ENCODE results near the gene DCTD.

DNA sequence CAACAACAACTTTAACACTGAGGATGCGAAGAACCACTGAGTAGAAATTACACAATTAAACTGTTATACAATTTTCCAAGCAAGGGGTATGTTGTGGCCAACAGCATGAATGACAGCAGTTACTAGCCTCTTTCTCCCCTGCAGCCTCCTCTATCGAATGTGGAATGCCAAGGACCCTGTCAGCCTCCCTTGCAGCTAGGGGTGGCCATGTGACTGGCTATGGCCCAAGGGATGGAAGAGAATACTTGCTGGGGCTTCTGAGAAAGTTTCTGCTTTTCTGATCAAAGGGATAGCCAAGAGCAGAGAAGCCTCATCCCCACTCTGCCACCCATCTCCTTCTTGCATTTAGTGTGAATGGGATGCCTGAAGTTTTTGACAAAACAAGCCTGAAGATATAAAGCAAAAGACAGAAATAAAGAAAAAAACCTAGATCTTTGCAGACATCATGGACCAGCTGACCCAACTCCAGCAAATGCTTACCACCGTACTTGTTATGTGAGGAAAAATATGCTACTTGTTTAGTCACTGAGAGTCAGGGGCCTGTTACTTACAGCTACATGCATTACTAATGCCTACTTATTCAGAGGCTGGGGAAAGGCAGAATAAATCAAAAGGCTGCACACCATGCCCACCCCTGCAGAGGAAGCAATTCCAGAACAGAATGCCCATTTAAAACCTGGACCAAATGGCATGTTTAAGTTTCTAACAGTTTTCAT lies 32.0 kb downstream of the DCTD start:
- TF ChIP-seq CTCF (IDR thresholded peaks at IDR 0.05 in 8 of 11, conservative IDR thresholded peaks at IDR 0.05 in 3 of 11): no peak
- TF ChIP-seq POLR2AphosphoS5 (IDR thresholded peaks at IDR 0.05): no peak
- TF ChIP-seq POLR2A (IDR thresholded peaks at IDR 0.05): no peak
